GM21723 (cell line): Measurements from ENCODE around the gene BET1.

Experiments
- ATAC-seq: cut with Tn5 transposase; IDR thresholded peaks from one replicate; pipeline ENCODE4 v1.9.1; 2021; ENCODE audit warnings: mild to moderate bottlenecking, moderate library complexity; ENCODE audit not compliant: unreplicated experiment

Gene BET1

DNA sequence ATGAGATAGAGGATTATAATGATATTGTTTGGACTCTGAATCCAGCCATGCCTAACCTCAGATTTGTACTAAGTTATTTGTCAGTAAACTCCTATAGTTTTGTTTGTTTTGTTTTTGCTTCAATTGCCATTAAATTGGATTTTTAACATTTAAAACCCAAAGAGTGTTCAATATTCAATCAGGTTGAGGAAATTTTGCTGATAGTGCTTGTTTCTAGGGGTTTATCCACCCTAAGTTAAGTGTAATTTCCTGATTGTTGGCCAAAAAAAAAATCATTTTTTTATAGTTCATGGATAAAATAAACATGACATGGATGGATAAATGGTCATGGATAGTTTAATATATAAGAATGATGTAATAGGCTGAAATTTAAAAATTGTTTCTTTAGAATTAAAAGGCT, 11.4 kb upstream of the BET1 start:
- no peak for ATAC-seq

DNA sequence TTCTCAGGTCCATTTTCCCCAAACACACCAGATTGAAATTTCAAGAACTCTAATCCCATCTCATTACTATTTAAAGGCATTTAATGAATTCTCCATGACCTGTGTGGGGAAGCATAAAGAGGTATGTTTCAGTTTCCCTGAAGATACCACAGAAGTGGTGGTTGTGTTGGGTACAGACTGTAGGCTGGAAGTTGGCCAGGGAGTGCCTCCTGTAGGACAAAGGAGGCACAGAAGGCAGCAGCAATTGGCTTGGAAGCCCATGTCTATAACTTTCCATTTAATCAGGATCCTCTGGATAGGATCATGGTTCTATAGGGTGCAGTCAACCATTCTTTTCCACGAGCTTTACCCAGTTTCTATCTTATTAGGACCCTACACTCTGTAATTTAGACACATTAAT, 8.6 kb upstream of the BET1 start:
- no peak for ATAC-seq

GRCh38 chr7:94011714-94012353, 7.7 kb upstream of the BET1 start:
- ATAC-seq = no peak

DNA sequence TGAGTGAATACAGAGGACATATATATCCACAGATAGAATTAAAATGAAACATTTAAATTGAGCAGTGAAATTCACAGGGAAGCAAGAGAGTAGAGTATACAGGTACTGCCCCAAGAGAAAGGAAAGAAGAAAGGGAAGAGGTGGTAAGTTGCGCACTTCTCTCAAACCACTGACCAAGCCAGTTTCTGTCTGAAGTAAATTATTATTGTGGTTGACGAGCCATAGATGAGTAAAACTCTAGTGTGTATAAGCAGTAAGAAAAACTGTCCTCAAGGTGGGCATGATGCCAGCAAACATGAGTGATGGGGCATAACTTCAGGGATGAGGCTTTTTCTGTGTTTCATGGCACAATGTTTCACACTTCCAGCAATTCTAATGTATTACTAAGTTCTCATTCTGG, 4.4 kb upstream of the BET1 start:
- ATAC-seq = no peak

DNA sequence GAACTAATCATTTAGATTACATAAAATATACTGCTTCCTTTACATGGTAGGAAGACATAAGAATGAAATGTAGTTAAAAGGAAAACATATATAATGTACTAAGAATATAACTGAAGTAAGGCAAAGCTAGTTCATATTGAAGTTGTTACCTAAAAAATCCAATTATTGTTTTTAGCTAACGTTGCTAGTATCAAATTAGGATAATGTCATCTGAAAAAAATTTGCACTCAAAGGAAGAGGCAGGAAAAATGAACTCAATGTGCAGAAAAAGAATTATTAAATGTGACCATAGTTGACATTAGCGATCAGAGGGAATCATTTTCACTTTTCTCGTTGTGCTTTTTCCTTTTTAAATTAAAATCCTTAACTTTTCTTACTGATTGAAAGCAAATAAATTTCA, 1.6 kb upstream of the BET1 start:
- ATAC-seq = no peak

- ATAC-seq = peak; percentile 37
Observed at GRCh38 chr7:94003446-94004023, 620 bp downstream of the BET1 start.

DNA sequence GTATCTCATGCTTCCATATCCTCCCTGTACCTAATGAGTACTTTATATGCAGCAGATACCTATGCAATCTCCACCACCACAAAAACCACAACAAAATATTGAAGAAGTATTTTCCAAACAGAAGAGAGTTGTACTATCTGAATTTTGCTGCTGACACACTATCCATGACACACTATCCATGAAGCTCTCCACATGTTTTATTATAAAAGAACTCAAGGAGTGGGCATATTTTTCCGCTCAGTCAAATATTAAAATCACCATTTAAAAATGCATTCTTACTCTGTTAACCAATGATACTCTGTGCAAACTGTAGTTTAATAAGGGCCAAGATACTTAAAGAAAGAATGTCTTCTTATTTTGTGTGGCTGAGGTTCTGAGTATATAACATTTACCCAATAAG, 2.8 kb downstream of the BET1 start:
- no peak for ATAC-seq

DNA sequence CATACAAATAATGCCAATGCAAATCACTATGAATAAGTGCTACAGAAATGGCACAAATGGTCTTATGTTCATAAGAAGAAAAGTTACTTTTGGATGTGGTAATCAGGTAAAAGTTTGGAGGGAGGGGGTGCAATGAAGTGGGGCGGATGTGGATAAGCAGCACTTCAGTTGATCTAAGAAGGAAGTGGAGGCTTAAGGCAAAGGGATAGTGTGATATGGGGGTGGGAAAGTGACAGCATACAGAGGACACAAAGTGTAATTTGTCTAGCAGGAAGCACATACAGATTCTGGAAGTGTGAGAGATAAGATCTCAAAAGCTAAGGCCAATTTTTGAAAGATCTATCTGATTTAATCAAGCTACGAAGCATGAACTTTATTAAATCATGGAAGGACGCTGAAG, 6.3 kb downstream of the BET1 start:
- no peak for ATAC-seq

- peak; percentile 68 for ATAC-seq
Observed at GRCh38 chr7:93992421-93993110, 11.6 kb downstream of the BET1 start.

- ATAC-seq = no peak
Observed at GRCh38 chr7:93987297-93987696, 16.9 kb downstream of the BET1 start.

DNA sequence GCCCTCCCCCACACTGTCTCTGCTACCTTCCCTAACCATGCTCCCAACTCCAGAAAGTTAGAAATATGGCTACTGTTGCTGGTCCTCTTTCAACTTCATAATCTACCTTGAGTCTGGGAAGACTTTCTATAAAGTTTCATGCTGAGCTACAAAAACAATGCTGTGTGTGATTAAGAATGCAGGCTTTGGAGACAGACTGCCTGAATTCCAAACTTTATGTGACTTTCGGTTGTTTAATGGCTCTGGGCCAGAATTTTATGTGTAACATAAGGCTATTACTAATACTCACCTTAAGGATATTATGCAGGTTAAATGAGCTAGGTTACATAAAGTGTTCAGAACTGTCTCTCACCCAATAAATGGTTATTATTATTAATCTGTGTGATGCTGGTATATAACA, 19.1 kb downstream of the BET1 start:
- no peak for ATAC-seq

DNA sequence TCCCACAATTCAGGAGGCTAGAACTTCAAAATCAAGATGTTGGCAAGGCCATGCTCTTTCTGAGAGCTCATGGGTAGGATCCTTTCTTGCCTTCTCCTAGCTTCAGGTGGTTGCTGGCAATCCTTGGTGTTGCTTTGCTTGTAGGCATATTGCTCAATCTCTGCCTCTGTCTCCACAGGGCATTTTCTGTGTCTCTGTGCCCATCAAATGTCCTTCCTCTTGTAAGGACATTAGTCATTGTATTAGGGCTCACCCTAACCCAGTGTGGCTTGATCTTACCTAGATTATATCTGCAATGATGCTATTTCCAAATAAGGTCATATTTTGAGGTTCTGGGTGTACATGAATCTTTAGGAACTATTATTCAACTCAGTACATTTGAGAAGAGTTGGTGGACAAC, 20.1 kb downstream of the BET1 start:
- no peak for ATAC-seq

DNA sequence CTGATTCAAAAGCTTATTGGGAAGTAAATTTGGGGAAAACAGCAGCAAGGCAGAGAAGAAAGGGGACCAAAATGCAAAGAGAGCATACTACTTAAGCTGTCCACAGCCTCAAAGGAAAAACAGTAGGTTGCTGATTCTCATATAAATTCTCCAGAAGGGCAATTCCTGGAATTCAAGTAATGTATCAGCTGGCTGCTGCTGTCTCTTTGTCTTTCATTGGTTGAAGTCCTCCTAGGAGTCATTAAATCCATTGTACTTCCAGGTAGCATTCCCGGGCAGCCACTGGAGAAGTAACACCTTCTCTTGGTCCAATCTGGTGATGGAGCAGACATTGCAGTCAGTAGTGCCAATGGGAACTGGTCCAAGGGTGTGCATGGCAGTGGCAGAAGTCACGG, 22.7 kb downstream of the BET1 start:
- no peak for ATAC-seq

DNA sequence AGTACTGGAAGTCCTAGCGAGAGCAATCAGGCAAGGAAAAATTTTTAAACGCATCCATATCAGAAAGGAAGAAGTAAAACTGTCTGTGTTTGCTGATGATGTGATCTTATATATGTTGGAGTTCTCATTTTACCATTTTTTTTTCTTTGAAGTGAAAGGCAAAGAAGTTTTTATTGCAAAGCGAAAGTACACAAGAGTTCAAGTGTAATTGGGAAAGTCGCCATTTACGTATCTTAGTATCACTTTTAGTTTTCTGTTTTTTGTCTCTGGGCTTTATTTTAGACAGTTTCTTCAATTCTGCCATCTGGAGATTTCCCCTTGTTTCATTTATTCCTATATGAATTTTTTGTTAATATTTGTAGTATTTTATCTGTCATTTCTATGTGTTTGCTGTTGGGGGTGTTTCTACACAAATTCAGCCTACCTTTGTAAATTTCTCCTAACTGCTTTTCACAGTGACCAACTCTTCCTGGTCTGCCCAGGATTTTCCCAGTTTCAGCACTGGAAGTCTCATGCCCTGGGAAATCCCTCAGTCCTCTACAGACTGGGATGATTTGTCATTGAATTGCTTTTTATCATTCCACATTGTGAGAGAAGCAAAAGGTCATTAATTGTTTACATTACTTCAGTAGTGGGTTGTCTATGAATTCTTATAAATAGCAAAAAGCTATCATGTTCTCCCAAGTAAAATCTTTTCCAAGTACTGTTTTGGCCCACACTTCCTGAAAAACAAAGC, 23.2 kb downstream of the BET1 start:
- peak; percentile 65 for ATAC-seq

DNA sequence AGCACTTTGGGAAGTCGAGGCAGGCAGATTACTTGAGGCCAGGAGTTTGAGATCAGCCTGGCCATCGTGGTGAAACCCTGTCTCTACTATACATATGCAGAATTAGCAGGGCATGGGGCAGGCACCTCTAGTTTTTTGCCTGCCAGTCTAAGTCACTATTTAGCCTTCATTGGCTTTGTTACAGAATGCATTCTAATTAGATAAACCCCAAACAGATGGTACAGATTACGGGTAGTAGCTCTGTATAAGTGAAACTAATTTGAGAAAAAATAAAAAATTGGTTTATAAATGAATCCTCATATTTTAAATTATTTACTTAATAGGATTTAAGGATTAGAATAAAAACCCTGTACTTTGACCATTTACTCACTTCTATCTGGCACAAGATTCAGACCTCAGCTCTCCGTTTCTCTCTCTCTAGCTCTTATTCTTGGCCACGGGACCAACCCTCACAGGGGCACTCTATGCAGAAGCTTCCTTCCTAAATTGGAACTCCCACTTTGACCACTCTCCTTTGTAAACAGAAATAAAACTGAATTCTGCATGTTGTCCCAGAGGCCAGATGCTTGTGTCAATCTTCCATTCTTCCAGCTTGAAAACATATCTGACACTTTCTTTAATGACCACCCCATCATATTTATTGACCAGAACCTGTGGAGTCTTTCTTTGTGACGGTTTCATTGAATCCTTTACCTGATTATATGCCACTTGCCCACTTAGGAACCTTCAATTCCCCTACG, 26.8 kb downstream of the BET1 start:
- ATAC-seq = no peak

DNA sequence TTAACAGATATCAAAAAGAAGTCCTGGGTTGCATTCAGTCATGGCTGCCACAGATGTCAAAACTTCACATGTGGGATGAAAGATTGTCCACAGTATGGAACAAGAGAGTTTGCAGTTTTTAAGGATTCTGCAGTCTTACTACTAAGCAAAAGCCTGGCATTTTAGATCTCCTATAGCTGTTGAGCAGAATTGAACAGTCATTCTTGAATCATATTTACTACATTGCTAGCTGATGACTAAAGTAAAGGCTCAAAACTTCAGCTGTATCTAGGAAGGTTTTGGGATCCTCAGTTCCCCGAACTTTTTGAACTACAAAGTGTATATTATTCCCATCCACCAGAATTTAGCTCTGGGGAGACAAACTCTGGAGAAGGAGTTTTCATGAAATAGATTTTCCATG, 31.0 kb downstream of the BET1 start:
- no peak for ATAC-seq

DNA sequence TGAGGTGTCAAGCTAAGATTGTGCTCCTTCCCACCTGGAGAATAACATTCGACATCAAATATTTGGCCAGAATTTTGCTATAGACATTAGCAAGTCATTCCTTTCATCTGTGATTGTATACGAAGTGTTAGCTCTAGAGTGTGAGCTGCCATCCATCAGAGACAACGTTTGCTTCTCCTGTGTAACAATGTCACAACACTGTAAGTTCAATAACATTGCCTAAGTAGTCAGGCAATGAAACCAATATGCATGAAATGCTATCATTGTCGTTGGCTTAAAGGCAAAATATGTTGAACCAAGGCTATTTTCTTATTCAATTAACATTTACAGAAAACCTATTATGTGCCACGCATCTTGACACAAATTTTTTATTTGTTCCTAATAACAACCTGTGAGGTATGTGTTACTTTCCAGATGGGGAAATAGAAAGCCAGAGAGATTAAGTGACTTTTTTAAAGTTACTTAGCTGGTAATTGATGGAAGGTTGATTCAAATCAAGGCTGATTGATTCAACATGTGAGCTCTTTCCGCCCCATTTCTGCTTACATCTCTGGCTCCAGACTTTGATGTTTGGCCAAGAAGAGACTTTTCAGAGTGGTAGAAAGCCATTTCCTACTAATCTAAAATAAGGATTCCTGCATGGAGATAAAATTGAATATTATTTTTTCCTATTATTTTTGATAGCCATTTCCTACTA, 32.0 kb downstream of the BET1 start:
- no peak for ATAC-seq

GRCh38 chr7:93968911-93969620, 35.1 kb downstream of the BET1 start:
- no peak for ATAC-seq

DNA sequence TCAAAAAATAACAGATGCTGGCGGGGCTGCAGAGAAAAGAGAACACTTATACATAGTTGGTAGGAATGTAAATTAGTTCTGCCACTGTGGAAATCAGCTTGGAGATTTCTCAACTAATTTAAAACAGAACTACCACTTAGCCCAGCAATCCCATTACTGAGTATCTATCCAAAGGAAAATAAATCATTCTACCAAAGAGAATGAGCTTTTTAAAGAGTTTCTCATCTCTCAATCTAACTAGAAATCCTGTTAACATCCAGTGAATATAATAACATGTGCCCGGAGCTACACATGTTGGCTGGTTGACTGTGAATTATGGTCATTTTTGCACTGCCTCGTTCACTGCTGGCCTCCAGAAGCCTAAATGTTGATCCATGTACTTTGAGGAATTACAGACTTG, 39.3 kb downstream of the BET1 start:
- no peak for ATAC-seq

DNA sequence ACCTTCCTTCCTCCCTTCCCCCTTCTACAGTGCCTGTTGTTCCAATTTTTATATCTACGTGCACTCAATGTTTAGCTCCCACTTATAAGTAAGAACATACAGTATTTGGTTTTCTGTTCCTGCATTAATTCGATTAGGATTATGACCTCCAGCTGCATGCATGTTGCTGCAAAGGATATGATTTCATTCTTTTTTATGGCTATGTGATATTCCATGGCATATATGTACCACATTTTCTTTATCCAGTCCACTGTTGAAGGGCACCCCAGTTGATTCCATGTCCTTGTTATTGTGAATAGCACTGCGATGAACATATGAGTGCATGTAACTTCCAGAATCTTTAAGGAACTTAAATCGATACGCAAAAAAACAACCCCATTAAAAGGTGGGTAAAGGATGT, 39.9 kb downstream of the BET1 start:
- no peak for ATAC-seq
